NCI-H187 treated with DMSO at 0.1 percent for 48 hours (cell line): Measurements from ENCODE around the gene CD81.
"Not testable (repeated sequence)": the region's sequence is repeated elsewhere in the genome, so short reads cannot be mapped to it uniquely, and the experiment has no call there.

Experiments used
- DNase-seq: peaks from one replicate; lab custom pipeline; 2025; lab: John Stamatoyannopoulos, UW

Gene CD81

DNA sequence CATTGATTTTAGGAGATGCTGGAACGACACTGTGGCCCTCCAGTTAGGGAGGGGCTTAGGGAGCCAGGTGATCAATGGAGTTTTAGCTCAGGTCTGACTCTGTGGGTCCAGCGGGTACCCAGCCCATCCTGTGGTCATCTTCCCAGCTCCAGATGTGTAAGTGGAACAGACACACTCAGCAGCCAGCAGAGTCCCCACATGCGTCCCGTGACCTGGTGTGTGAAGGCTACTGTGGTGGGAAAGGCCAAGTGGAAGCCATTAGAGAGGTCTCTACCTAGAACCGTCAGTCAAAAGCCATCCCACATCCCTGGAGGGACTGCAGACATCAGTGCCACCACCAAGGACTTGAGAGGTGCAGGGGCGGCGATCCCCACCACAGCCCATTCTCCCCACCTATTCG lies 19.9 kb upstream of the CD81 start:
- DNase-seq, result no peak

DNA sequence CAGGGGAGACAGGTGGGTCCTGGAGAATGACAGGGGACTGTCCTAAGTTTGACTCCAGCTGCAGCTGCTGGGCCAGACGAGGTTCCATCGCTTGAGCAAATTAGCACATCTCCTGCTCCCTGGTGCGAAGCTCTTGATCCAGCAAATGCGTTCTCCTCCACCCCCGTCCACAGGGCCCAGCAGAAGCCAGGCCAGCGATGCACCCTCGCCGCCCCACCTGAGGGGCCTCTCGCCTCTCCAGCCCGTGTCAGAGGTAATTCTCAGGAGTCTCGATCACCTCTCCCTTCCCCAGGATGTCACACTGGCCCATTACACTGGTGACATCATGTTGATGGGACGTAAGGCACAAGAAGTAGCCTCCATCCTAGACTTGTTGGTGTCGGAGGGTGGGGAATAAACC lies 19.5 kb upstream of the CD81 start:
- not testable (repeated sequence) for DNase-seq

DNA sequence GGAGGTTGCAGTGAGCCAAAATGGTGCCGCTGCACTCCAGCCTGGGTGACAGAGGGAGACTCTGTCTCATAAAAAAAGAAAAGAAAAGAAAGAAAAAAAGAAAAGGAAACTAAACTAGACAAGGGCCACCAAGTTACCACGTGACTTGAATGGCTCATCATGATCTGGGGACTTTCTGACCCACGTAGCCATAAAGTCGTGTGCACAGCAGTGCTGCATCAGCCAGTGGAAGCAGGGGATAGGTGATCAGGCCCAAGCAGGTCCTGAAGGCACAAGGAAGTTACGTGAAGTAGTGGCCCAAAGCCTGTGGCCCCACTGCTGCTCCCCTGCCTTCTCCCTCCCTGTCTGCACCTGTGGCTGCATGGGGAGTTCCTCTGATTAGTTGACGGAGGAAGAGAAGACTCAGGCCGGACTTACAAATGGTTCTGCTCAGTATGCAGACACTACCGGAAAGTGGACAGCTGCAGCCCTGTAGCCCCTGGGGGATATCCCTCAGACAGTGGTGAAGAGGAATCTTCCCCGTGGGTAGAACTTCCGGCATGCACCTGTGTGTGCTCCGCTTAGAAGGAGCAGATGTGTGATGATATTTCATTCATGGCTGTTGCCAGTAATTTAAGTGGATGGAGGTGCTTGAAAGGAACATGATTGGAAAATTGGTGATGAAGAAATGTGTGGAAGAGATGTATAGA lies 18.2 kb upstream of the CD81 start:
- DNase-seq, result no peak

GRCh38 chr11:2359557-2359956 lies 17.6 kb upstream of the CD81 start:
- no peak for DNase-seq

- no peak for DNase-seq
Observed at GRCh38 chr11:2360081-2360642, 16.9 kb upstream of the CD81 start.

GRCh38 chr11:2361565-2361964 lies 15.5 kb upstream of the CD81 start:
- DNase-seq, result no peak

- no peak for DNase-seq
Observed at GRCh38 chr11:2362414-2362813, 14.7 kb upstream of the CD81 start.

DNA sequence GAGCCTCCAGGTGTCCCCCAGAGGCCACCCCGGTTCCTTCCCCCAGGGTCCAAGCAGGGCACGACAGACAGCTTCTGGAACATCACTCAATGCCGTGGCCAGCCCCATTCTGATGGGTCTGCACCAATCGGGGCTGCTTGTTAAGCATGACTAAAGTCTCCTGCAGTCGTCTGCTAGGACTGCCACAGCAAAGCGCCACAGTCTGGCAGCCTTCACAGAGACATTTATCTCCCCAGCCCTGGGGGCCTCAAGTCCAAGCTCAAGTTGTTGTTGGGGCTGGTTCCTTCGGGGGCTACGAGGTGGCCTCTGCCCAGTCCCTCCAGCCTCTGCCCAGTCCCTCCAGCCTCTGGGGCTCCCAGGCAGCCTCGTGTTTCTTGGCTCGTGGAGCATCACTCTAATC lies 14.0 kb upstream of the CD81 start:
- DNase-seq, result no peak

DNA sequence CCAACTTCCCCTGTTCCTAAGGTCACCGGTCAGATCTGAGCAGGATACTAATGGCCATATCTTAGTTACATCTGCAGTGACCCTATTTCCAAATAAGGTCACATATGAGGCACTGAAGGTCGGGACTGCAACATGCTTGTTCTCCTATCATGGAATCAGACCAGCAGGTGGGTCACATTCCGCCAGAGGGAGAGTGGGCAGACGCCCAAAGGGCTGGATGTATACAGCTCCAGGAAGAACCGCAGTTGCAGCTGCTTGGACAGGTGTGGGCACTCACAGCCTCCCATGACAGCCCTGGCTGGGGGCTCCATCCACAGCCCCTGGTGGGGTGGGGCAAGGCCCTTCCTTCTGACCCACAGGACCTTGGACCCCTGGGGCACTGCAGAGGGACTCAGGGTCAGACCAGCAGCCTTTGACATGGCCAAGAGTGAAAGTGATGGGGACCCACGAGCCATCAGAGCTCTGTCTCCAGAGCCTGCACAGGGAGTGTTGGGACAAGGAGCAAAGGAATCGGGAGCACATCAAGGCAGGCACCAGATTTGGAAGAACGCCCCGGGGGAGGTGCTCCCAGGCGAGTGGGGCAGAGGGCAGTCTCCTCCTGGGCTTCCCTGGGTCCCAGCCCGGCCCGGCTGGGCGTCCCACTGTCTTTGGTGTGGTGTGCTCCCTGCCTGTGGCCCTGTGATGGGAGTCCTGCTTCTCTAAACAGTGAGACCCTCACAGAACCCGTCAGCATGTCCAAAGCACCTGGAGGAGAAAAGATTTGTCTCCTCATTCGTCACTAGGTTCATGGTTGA lies 13.3 kb upstream of the CD81 start:
- DNase-seq, result no peak

GRCh38 chr11:2364386-2364785 lies 12.7 kb upstream of the CD81 start:
- DNase-seq, result not testable (repeated sequence)

GRCh38 chr11:2365571-2366210 lies 11.4 kb upstream of the CD81 start:
- DNase-seq, result no peak

GRCh38 chr11:2366276-2366675 lies 10.8 kb upstream of the CD81 start:
- no peak for DNase-seq

DNA sequence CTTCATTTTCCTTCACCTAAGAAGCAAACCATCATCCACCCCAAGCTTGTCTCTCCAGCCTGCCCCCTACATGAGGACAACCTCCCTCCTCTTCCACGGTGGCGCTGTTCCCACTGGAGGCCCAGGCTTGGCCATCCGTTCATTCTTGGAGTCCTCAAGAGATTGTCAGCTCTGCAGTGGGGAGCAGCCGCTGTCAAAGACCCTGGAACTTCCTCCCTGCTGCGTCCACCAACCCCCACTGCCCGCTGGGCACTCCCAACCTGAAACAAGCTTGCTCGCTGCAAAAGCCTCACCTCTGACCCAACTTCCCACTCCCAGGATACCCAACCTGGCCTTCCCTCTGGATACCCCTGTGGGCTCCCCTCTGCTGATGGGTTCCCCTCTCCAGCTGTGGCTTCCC lies 10.4 kb upstream of the CD81 start:
- DNase-seq, result no peak

- DNase-seq, result no peak
Observed at GRCh38 chr11:2367266-2368160, 9.6 kb upstream of the CD81 start.

- DNase-seq, result no peak
Observed at GRCh38 chr11:2368178-2368850, 8.8 kb upstream of the CD81 start.

GRCh38 chr11:2368851-2369180 lies 8.3 kb upstream of the CD81 start:
- no peak for DNase-seq

GRCh38 chr11:2369320-2369719 lies 7.8 kb upstream of the CD81 start:
- no peak for DNase-seq

DNA sequence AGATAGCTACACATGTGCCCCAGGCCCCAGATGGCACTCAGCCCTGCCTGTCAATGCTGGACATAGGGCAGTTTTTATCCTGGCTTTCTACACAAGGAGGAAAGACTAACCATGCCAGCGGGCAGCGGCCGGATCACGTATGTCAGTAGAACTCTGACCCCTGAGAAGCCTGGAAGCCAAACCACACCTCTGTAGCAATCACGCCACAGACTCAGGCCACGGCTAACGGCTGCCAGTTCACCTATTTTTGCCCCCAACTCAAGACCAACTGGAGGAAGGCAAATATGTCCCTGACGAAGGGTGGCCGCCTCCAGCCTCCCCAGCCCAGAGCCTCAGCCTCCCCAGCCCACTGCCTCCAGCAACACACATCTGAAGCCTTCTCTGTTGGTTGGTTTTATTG lies 7.2 kb upstream of the CD81 start:
- DNase-seq, result no peak

- no peak for DNase-seq
Observed at GRCh38 chr11:2374456-2375201, 2.5 kb upstream of the CD81 start.

- DNase-seq, result no peak
Observed at GRCh38 chr11:2375341-2375853, 1.7 kb upstream of the CD81 start.
